GM12878 (cell line): ENCODE measurements around the gene KLF6.

Experiments
- CREB1 ChIP-seq: IDR thresholded peaks from 2 replicates; pipeline ENCODE4 v1.6.1; 2012; ENCODE audit warnings: low read depth, mild to moderate bottlenecking, inconsistent platforms
- CTCF ChIP-seq, 3 experiments: IDR thresholded peaks in 2 of 3; conservative IDR thresholded peaks in 1 of 3; 2 replicates each; pipeline ENCODE4 v1.5.1; 2011; ENCODE audit warnings: low read depth in 3 of 3, low read length in 3 of 3, mild to moderate bottlenecking in 3 of 3, control low read depth in 2 of 3, moderate library complexity in 2 of 3, inconsistent platforms in 1 of 3, mixed read lengths in 1 of 3; ENCODE audit not compliant: control insufficient read depth in 2 of 3, insufficient read depth in 1 of 3; ENCODE audit errors: extremely low read depth in 1 of 3
- ELK1 ChIP-seq: IDR thresholded peaks from 2 replicates; pipeline ENCODE4 v1.6.1; 2012; ENCODE audit warnings: low read depth, low read length, improper control_type of control experiment
- ETV6 ChIP-seq, 2 experiments: fragments of 450-650 bp in 1 of 2; IDR thresholded peaks in 1 of 2; conservative IDR thresholded peaks in 1 of 2; 2 replicates each; pipeline ENCODE4 v1.6.1; 2014; ENCODE audit warnings: antibody characterized with exemption in 1 of 2, borderline replicate concordance in 1 of 2, low read depth in 1 of 2, mild to moderate bottlenecking in 1 of 2, moderate library complexity in 1 of 2
- EZH2 ChIP-seq: IDR thresholded peaks from 2 replicates; pipeline ENCODE4 v1.6.1; 2012; ENCODE audit warnings: low read depth, mild to moderate bottlenecking, control low read depth, inconsistent platforms, low read length, borderline replicate concordance; ENCODE audit not compliant: control insufficient read depth
- HCFC1 ChIP-seq: fragments of 150-350 bp; IDR thresholded peaks from 2 replicates; pipeline ENCODE4 v1.6.1; 2014; ENCODE audit warnings: low read length
- KLF5 ChIP-seq: fragments of 450-650 bp; IDR thresholded peaks from 2 replicates; pipeline ENCODE4 v1.6.1; 2014; ENCODE audit warnings: mild to moderate bottlenecking; ENCODE audit not compliant: partially characterized antibody
- MEF2B ChIP-seq: fragments of 450-650 bp; IDR thresholded peaks from 2 replicates; pipeline ENCODE4 v1.6.1; 2018; ENCODE audit warnings: mild to moderate bottlenecking, moderate library complexity; ENCODE audit not compliant: partially characterized antibody, poor library complexity, severe bottlenecking
- NKRF ChIP-seq: fragments of 450-650 bp; conservative IDR thresholded peaks from 2 replicates; pipeline ENCODE4 v1.6.1; 2017; ENCODE audit warnings: mild to moderate bottlenecking, moderate library complexity
- USF1 ChIP-seq: IDR thresholded peaks from 2 replicates; pipeline ENCODE4 v1.6.1; 2011; ENCODE audit warnings: borderline replicate concordance, low read depth, mild to moderate bottlenecking, moderate library complexity, mixed read lengths, low read length; ENCODE audit not compliant: insufficient read depth; ENCODE audit errors: extremely low read length
- ZNF274 ChIP-seq: IDR thresholded peaks from one replicate; pipeline ENCODE4 v1.8.0; 2011; ENCODE audit not compliant: insufficient read length, insufficient read depth
- ZSCAN29 ChIP-seq: fragments of 450-650 bp; IDR thresholded peaks from 2 replicates; pipeline ENCODE4 v1.6.1; 2017; ENCODE audit warnings: mild to moderate bottlenecking, moderate library complexity

GRCh38 chr10:3832022-3832786, 47.2 kb upstream of the KLF6 start:
- TF ChIP-seq MEF2B (no peak), ETV6 (conservative IDR thresholded peaks at IDR 0.05 in 1 of 2, IDR thresholded peaks at IDR 0.05 in 1 of 2; ENCODE audit: borderline replicate concordance in 1 of 2, low read depth in 1 of 2) (no peak), HCFC1 (no peak), EZH2 (no peak), ZNF274 (no peak), USF1 (no peak), ZSCAN29 (no peak), CREB1 (no peak), CTCF (IDR thresholded peaks at IDR 0.05 in 2 of 3, conservative IDR thresholded peaks at IDR 0.05 in 1 of 3; ENCODE audit: control insufficient read depth in 2 of 3, extremely low read depth in 1 of 3, insufficient read depth in 1 of 3, low read depth in 3 of 3, low read length in 3 of 3) (no peak), KLF5 (no peak), NKRF (no peak), ELK1 (no peak)
